Activated CD8-positive, alpha-beta T cell treated with anti-CD3 and anti-CD28 coated beads for 36 hours (primary cell): ENCODE results near the gene KCNA10. TPM values are rescaled to one million over a fixed set of nuclear protein-coding genes. Genes with fewer than 3 reads are reported as not detected.

ENCODE experiments used
- ATAC-seq: fragments of 200-7000 bp; cut with Tn5 transposase; one replicate; pipeline ENCODE4 v1.10.0; 2021; ENCODE audit warnings: mild to moderate bottlenecking, moderate library complexity
- CTCF ChIA-PET: fragments of 350-600 bp; sonication (Branson Sonifier 250); formaldehyde crosslinking; loops from one replicate; lab custom pipeline; 2021; ENCODE audit warnings: antibody characterized with exemption; lab: Charles Lee
- POLR2A ChIA-PET: fragments of 350-600 bp; sonication (Branson Sonifier 250); formaldehyde crosslinking; loops from one replicate; lab custom pipeline; 2021; ENCODE audit warnings: antibody characterized with exemption; lab: Charles Lee
- DNase-seq: peaks from one replicate; pipeline ENCODE4 v3.0.0-alpha.2; 2020
- H3K27ac Mint-ChIP-seq: one replicate; pipeline ENCODE4 v1.8.0; 2021; ENCODE audit warnings: mild to moderate bottlenecking, mixed read lengths
- H3K27me3 Mint-ChIP-seq: one replicate; pipeline ENCODE4 v1.8.0; 2021; ENCODE audit warnings: mixed read lengths
- H3K36me3 Mint-ChIP-seq: one replicate; pipeline ENCODE4 v1.8.0; 2021; ENCODE audit warnings: low read depth, mixed read lengths
- H3K4me1 Mint-ChIP-seq: one replicate; pipeline ENCODE4 v1.8.0; 2021; ENCODE audit warnings: low read depth, mixed read lengths
- H3K4me3 Mint-ChIP-seq: one replicate; pipeline ENCODE4 v1.8.0; 2021; ENCODE audit warnings: mild to moderate bottlenecking, moderate library complexity, mixed read lengths
- H3K9me3 Mint-ChIP-seq: one replicate; pipeline ENCODE4 v1.8.0; 2021; ENCODE audit warnings: mixed read lengths
- CTCF ChIP-seq: fragments of 200-600 bp; IDR thresholded peaks from one replicate; pipeline ENCODE4 v1.8.0; 2022; ENCODE audit warnings: antibody characterized with exemption, mild to moderate bottlenecking
- intact Hi-C: fragments of 100-400 bp; cut with micrococcal nuclease; formaldehyde crosslinking; loops from one replicate; pipeline ENCODE4 v1.10.0; 2022
- total RNA-seq, 2 experiments: library from RNA; stranded (reverse); gene quantifications; one replicate each; pipeline ENCODE4 v1.2.3, GENCODE V29; 2021

Gene KCNA10
- total RNA-seq, 2 experiments from 2014 or later, result not detected

- Mint-ChIP-seq H3K9me3 (no peaks in the 10 kb centered on the region), H3K4me1 (no peaks in the 10 kb centered on the region), H3K27me3 (peaks cover 8% of the 10 kb centered on the region), H3K27ac (no peak overlapping the region), H3K4me3 (no peak overlapping the region), H3K36me3 (no peaks in the 10 kb centered on the region)
- no peak for ATAC-seq
- CTCF ChIA-PET, result interaction anchor here (1.2 to 11.2 kb wide), 10 partner anchors 10 to 259 kb away, joined by 3 to 114 read pairs (median 16); partner anchors contain the start of gene KCNA2
- DNase-seq, result no peak
- TF ChIP-seq CTCF, result no peak
- POLR2A ChIA-PET, result interaction anchor here (1.0 kb wide), 1 partner anchor 9 kb away, joined by 3 read pairs; no protein-coding TSS in a partner anchor
- intact Hi-C loops, result loop anchor here (5.0 kb wide), 1 partner anchor 259 kb away; no protein-coding TSS in a partner anchor
These were observed 4.0 kb upstream of the KCNA10 start for GRCh38 chr1:110523011-110523410.

- Mint-ChIP-seq H3K27ac (no peak overlapping the region), H3K9me3 (no peaks in the 10 kb centered on the region), H3K4me1 (no peaks in the 10 kb centered on the region), H3K36me3 (no peaks in the 10 kb centered on the region), H3K4me3 (no peak overlapping the region), H3K27me3 (peaks cover 8% of the 10 kb centered on the region)
- intact Hi-C loops, result loop anchor here (5.0 kb wide), 1 partner anchor 260 kb away; no protein-coding TSS in a partner anchor
- DNase-seq, result no peak
- ATAC-seq, result no peak
- ChIA-PET POLR2A (interaction anchor here (0.6 to 1.0 kb wide), 2 partner anchors 8 to 141 kb away, joined by 3 read pairs; no protein-coding TSS in a partner anchor), CTCF (interaction anchor here (1.0 to 11.2 kb wide), 6 partner anchors 27 to 260 kb away, joined by 3 to 114 read pairs (median 23); partner anchors contain the start of gene KCNA2)
- TF ChIP-seq CTCF, result no peak
These were observed 3.6 kb upstream of the KCNA10 start for GRCh38 chr1:110522560-110522959.

- no peak for TF ChIP-seq CTCF
- Mint-ChIP-seq H3K9me3 (no peaks in the 10 kb centered on the region), H3K4me3 (no peak overlapping the region), H3K4me1 (no peaks in the 10 kb centered on the region), H3K36me3 (no peaks in the 10 kb centered on the region), H3K27ac (no peak overlapping the region), H3K27me3 (peaks cover 10% of the 10 kb centered on the region)
- POLR2A ChIA-PET, result interaction anchor here (1.2 kb wide), 1 partner anchor 28 kb away, joined by 3 read pairs; no protein-coding TSS in a partner anchor
- no peak for DNase-seq
- intact Hi-C loops, result loop anchor here (5.0 kb wide), 1 partner anchor 261 kb away; no protein-coding TSS in a partner anchor
- ATAC-seq, result no peak
- CTCF ChIA-PET, result interaction anchor here (0.8 to 11.2 kb wide), 7 partner anchors 25 to 472 kb away, joined by 3 to 114 read pairs (median 9); no protein-coding TSS in a partner anchor
These were observed 1.9 kb upstream of the KCNA10 start for GRCh38 chr1:110520827-110521226.

DNA sequence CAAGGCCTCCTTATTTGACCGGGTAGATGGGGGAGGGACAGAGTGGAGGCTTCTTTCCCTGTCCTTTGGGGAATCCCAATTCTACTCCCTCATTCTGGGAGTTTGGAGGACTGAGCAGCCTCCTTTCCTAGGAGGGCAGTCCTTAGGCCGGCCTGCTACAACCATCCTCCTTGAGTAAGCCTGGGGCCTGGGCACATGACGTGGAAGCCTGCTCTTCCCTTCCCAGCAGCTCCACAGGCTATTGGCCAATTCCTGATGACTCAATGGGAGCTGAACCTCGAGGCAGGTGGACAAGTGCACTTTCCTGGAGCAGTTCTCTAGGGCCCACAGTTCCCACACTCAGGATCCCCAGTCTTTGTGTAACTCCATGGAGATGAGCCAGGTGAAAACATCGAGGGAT is 3.1 kb downstream of the KCNA10 start:
- no peak overlapping the region for H3K4me3 Mint-ChIP-seq
- no peaks in the 10 kb centered on the region for H3K9me3 Mint-ChIP-seq
- CTCF ChIA-PET, result interaction anchor here (1.0 to 2.2 kb wide), 3 partner anchors 9 to 266 kb away, joined by 3 to 6 read pairs (median 3); no protein-coding TSS in a partner anchor
- H3K27me3 Mint-ChIP-seq, result peaks cover 2% of the 10 kb centered on the region
- DNase-seq (no peak), ATAC-seq (no peak)
- POLR2A ChIA-PET, result no interaction called here
- intact Hi-C loops, result no loop called here
- TF ChIP-seq CTCF, result no peak
- no peaks in the 10 kb centered on the region for H3K4me1 Mint-ChIP-seq
- H3K27ac Mint-ChIP-seq, result no peak overlapping the region
- no peaks in the 10 kb centered on the region for H3K36me3 Mint-ChIP-seq

GRCh38 chr1:110515041-110515440 is 3.9 kb downstream of the KCNA10 start:
- intact Hi-C loops, result no loop called here
- CTCF ChIA-PET, result interaction anchor here (1.0 to 2.2 kb wide), 3 partner anchors 10 to 266 kb away, joined by 3 to 6 read pairs (median 3); no protein-coding TSS in a partner anchor

More at GRCh38 chr1:110515041-110515440, 3.9 kb downstream of the KCNA10 start:
- DNase-seq, result peak; percentile 4
- peaks cover 2% of the 10 kb centered on the region for H3K27me3 Mint-ChIP-seq
- no peak for TF ChIP-seq CTCF
- no peaks in the 10 kb centered on the region for H3K9me3 Mint-ChIP-seq
- no peaks in the 10 kb centered on the region for H3K4me1 Mint-ChIP-seq
- no peak overlapping the region for H3K27ac Mint-ChIP-seq
- POLR2A ChIA-PET, result interaction anchor here (0.9 kb wide), 1 partner anchor 8 kb away, joined by 3 read pairs; no protein-coding TSS in a partner anchor
- H3K4me3 Mint-ChIP-seq, result no peak overlapping the region
- no peaks in the 10 kb centered on the region for H3K36me3 Mint-ChIP-seq
- peak; percentile 17 for ATAC-seq
